Stimulated activated CD4-positive, alpha-beta T cell treated with anti-CD3 and anti-CD28 coated beads, Interleukin-12 subunit alpha, Interleukin-12 subunit beta, amount 100 ng/mL, for 4 hours (primary cell): Measurements from ENCODE around the gene EXOC1.
"Not testable (repeated sequence)": the region's sequence is repeated elsewhere in the genome, so short reads cannot be mapped to it uniquely, and the experiment has no call there.

ENCODE experiments used
- DNase-seq: peaks from one replicate; pipeline ENCODE4 v3.0.0-alpha.2; 2020

Gene EXOC1

GRCh38 chr4:55853484-55854046, at the start of gene EXOC1:
TSS of gene EXOC1 (plus strand) at chr4:55853648. CDS start at chr4:55858324, 4,676 bp downstream.
- DNase-seq: peak; percentile 99

- DNase-seq: no peak
These were observed 45.9 kb upstream of the EXOC1 start for GRCh38 chr4:55807556-55807955.

GRCh38 chr4:55808186-55808585, 45.3 kb upstream of the EXOC1 start:
- DNase-seq: no peak

GRCh38 chr4:55808632-55809031, 44.8 kb upstream of the EXOC1 start:
- DNase-seq: no peak

GRCh38 chr4:55817691-55818090, 35.8 kb upstream of the EXOC1 start:
- DNase-seq: no peak

GRCh38 chr4:55819634-55820033, 33.8 kb upstream of the EXOC1 start, which contains the start of gene EXOC1L:
TSS of gene EXOC1L (plus strand) at chr4:55819790. CDS start at chr4:55820027, 237 bp downstream.
- no peak for DNase-seq

- DNase-seq: no peak
These were observed 33.2 kb upstream of the EXOC1 start for GRCh38 chr4:55820279-55820678.

- DNase-seq: no peak
These were observed 31.1 kb upstream of the EXOC1 start for GRCh38 chr4:55822329-55822728.

- DNase-seq: no peak
These were observed 28.6 kb upstream of the EXOC1 start for GRCh38 chr4:55824865-55825264.

- DNase-seq: no peak
These were observed 26.5 kb upstream of the EXOC1 start for GRCh38 chr4:55826986-55827385.

GRCh38 chr4:55827582-55827981, 25.9 kb upstream of the EXOC1 start:
- DNase-seq: no peak

GRCh38 chr4:55830048-55830447, 23.4 kb upstream of the EXOC1 start:
- no peak for DNase-seq

GRCh38 chr4:55830716-55831115, 22.7 kb upstream of the EXOC1 start:
- DNase-seq: no peak

GRCh38 chr4:55834086-55834795, 19.2 kb upstream of the EXOC1 start:
- no peak for DNase-seq

- no peak for DNase-seq
These were observed 15.5 kb upstream of the EXOC1 start for GRCh38 chr4:55837903-55838302.

- DNase-seq: no peak
These were observed 15.1 kb upstream of the EXOC1 start for GRCh38 chr4:55838356-55838755.

GRCh38 chr4:55838952-55839351, 14.5 kb upstream of the EXOC1 start:
- DNase-seq: no peak

GRCh38 chr4:55840956-55841355, 12.5 kb upstream of the EXOC1 start:
- DNase-seq: no peak

GRCh38 chr4:55841373-55842239, 11.8 kb upstream of the EXOC1 start:
- DNase-seq: not testable (repeated sequence)

GRCh38 chr4:55842312-55842711, 11.1 kb upstream of the EXOC1 start:
- DNase-seq: not testable (repeated sequence)

- no peak for DNase-seq
These were observed 3.7 kb upstream of the EXOC1 start for GRCh38 chr4:55849724-55850123.

- no peak for DNase-seq
These were observed 1.6 kb upstream of the EXOC1 start for GRCh38 chr4:55851885-55852284.

- no peak for DNase-seq
These were observed 681 bp downstream of the EXOC1 start for GRCh38 chr4:55854129-55854528.

GRCh38 chr4:55857586-55857985, 4.1 kb downstream of the EXOC1 start:
- DNase-seq: no peak
